Thoracic aorta (tissue), 2 donors: ENCODE data around the gene DBNL. TPM values are rescaled to one million over a fixed set of nuclear protein-coding genes. Genes with fewer than 3 reads are reported as not detected.

Experiments
- ATAC-seq: fragments of 150-250 bp; one replicate; pipeline ENCODE4 v1.8.0; 2017; ENCODE audit warnings: low read depth; ENCODE audit not compliant: insufficient number of reproducible peaks, low FRiP score
- DNase-seq: peaks from one replicate; pipeline ENCODE4 v3.0.0-alpha.2; 2020; ENCODE audit warnings: low spot score
- H3K27ac ChIP-seq, 2 donors: fragments of 200-600 bp; sonication (generic); 1 replicate in 1 of 2; 2 replicates in 1 of 2; pipeline ENCODE4 v1.5.1; 2016; ENCODE audit warnings: mild to moderate bottlenecking in 2 of 2, moderate library complexity in 2 of 2
- H3K27me3 ChIP-seq: fragments of 200-600 bp; sonication (generic); replicated peaks from 2 replicates; pipeline ENCODE4 v1.6.0; 2016; ENCODE audit warnings: mild to moderate bottlenecking; ENCODE audit not compliant: insufficient read depth
- H3K36me3 ChIP-seq: fragments of 200-600 bp; sonication (generic); one replicate; pipeline ENCODE4 v1.5.1; 2016
- H3K4me1 ChIP-seq, 2 donors: fragments of 200-600 bp; sonication (generic); 1 replicate in 1 of 2; 2 replicates in 1 of 2; pipeline versions ENCODE4 v1.5.1 to v1.6.0; 2016; ENCODE audit warnings: low read depth in 2 of 2, mild to moderate bottlenecking in 1 of 2; ENCODE audit not compliant: control insufficient read depth in 1 of 2
- H3K4me3 ChIP-seq: fragments of 200-600 bp; sonication (generic); 2 replicates; pipeline ENCODE4 v1.5.1; 2016; ENCODE audit warnings: mild to moderate bottlenecking
- H3K9me3 ChIP-seq: fragments of 200-600 bp; sonication (generic); 2 replicates; pipeline ENCODE4 v1.5.1; 2016
- CTCF ChIP-seq: fragments of 200-600 bp; sonication (generic); IDR thresholded peaks from one replicate; pipeline ENCODE4 v1.5.1; 2019; ENCODE audit warnings: antibody characterized with exemption
- total RNA-seq, 2 donors: library from RNA; depleted of rRNA; stranded (reverse); fragments of >200 nt; gene quantifications; one replicate each; pipeline versions ENCODE4 v1.1.0 to v1.2.3, GENCODE V29; 2016

Gene DBNL
- total RNA-seq, 2 donors from 2014 or later: 148 to 156 TPM

GRCh38 chr7:44065431-44066110 lies 21.1 kb downstream of the DBNL start, which contains the start of gene PGAM2:
PGAM2 (minus strand) TSS chr7:44065567; CDS start chr7:44065529, 38 bp downstream.
- Histone ChIP-seq H3K4me3 (peak within 1 kb of the TSS; percentile 48), H3K27me3 (no peaks in the 10 kb centered on the region), H3K9me3 (no peaks in the 10 kb centered on the region), H3K36me3 (peaks cover 15% of the 10 kb centered on the region), H3K27ac (no peak within 1 kb of the TSS), H3K4me1 (peaks cover 10 to 35% of the 10 kb centered on the region in 2 donors)
- DNase-seq: no peak
- no peak for TF ChIP-seq CTCF
- no peak for ATAC-seq

GRCh38 chr7:44066111-44066460 lies 21.6 kb downstream of the DBNL start:
- H3K9me3 ChIP-seq: no peaks in the 10 kb centered on the region
- peaks cover 10% of the 10 kb centered on the region for H3K36me3 ChIP-seq
- DNase-seq: no peak
- no peak overlapping the region for H3K27ac ChIP-seq
- H3K4me1 ChIP-seq: peaks cover 10 to 35% of the 10 kb centered on the region in 2 donors
- no peak overlapping the region for H3K4me3 ChIP-seq
- no peaks in the 10 kb centered on the region for H3K27me3 ChIP-seq
- no peak for ATAC-seq
- no peak for TF ChIP-seq CTCF

GRCh38 chr7:44066494-44067063 lies 22.1 kb downstream of the DBNL start:
- ATAC-seq (no peak), DNase-seq (no peak)
- Histone ChIP-seq H3K27ac (no peak overlapping the region), H3K9me3 (no peaks in the 10 kb centered on the region), H3K4me1 (peaks cover 10 to 35% of the 10 kb centered on the region in 2 donors), H3K36me3 (peaks cover 5% of the 10 kb centered on the region), H3K27me3 (no peaks in the 10 kb centered on the region), H3K4me3 (no peak overlapping the region)
- no peak for TF ChIP-seq CTCF

- H3K27me3 ChIP-seq: no peaks in the 10 kb centered on the region
- no peak for TF ChIP-seq CTCF
- no peaks in the 10 kb centered on the region for H3K9me3 ChIP-seq
- H3K4me3 ChIP-seq: no peak overlapping the region
- peaks cover 17 to 43% of the 10 kb centered on the region in 2 donors for H3K4me1 ChIP-seq
- no peaks in the 10 kb centered on the region for H3K36me3 ChIP-seq
- DNase-seq (no peak), ATAC-seq (no peak)
- H3K27ac ChIP-seq: no peak overlapping the region
Measured at GRCh38 chr7:44067064-44067951, 22.8 kb downstream of the DBNL start.

- Histone ChIP-seq H3K4me1 (peaks cover 24 to 45% of the 10 kb centered on the region in 2 donors), H3K27ac (no peak overlapping the region), H3K27me3 (no peaks in the 10 kb centered on the region), H3K9me3 (no peaks in the 10 kb centered on the region), H3K36me3 (no peaks in the 10 kb centered on the region), H3K4me3 (no peak overlapping the region)
- TF ChIP-seq CTCF: no peak
- DNase-seq (no peak), ATAC-seq (no peak)
Measured at GRCh38 chr7:44068054-44068453, 23.6 kb downstream of the DBNL start.
